Vagina (tissue), 2 donors: Measurements from ENCODE around the gene GOLGA3.

Source experiments
- CTCF ChIP-seq, 3 experiments: fragments of 450-650 bp in 2 of 3; fragments of 200-600 bp in 1 of 3; sonication (generic) in 1 of 3; IDR thresholded peaks; one replicate each; pipeline ENCODE4 v1.5.1; 2017 to 2019; ENCODE audit warnings: antibody characterized with exemption in 3 of 3, mild to moderate bottlenecking in 2 of 3, moderate library complexity in 2 of 3
- POLR2A ChIP-seq, 2 donors: fragments of 450-650 bp; IDR thresholded peaks; one replicate each; pipeline ENCODE4 v1.6.1; 2017; ENCODE audit warnings: antibody characterized with exemption in 2 of 2, mild to moderate bottlenecking in 2 of 2, moderate library complexity in 2 of 2
- POLR2AphosphoS5 ChIP-seq, 2 donors: sonication (generic); formaldehyde crosslinking; IDR thresholded peaks; one replicate each; pipeline ENCODE4 v1.9.0; 2017; ENCODE audit warnings: antibody characterized with exemption in 2 of 2, mild to moderate bottlenecking in 2 of 2, low read depth in 1 of 2; ENCODE audit not compliant: insufficient read depth in 1 of 2

- TF ChIP-seq CTCF (IDR thresholded peaks at IDR 0.05) (no peak), POLR2A (IDR thresholded peaks at IDR 0.05) (no peak), POLR2AphosphoS5 (IDR thresholded peaks at IDR 0.05; ENCODE audit: insufficient read depth in 1 of 2, low read depth in 1 of 2) (no peak)
These were observed 46.7 kb downstream of the GOLGA3 start for GRCh38 chr12:132781938-132782337.
